Astrocyte of the cerebellum (primary cell): ENCODE data around the gene DYNLT2B.

Experiments used
- DNase-seq: peaks from one replicate; pipeline ENCODE4 v3.0.0-alpha.2; 2011; ENCODE audit warnings: low read depth
- H3K4me3 ChIP-seq: 2 replicates; pipeline ENCODE4 v1.5.1; 2011; ENCODE audit warnings: mild to moderate bottlenecking, low read depth, low read length, moderate library complexity
- in situ Hi-C: cut with HindIII; loops from 2 replicates; pipeline ENCODE4 v1.10.0; 2017; ENCODE audit warnings: low sequenced_read_pairs
- TF ChIP-seq, protein P1 (sequence below): IDR thresholded peaks from 2 replicates; pipeline ENCODE4 v1.5.1; 2012; ENCODE audit warnings: low read length, low read depth, moderate library complexity, mild to moderate bottlenecking; ENCODE audit errors: missing control alignments

The DYNLT2B gene

DNA sequence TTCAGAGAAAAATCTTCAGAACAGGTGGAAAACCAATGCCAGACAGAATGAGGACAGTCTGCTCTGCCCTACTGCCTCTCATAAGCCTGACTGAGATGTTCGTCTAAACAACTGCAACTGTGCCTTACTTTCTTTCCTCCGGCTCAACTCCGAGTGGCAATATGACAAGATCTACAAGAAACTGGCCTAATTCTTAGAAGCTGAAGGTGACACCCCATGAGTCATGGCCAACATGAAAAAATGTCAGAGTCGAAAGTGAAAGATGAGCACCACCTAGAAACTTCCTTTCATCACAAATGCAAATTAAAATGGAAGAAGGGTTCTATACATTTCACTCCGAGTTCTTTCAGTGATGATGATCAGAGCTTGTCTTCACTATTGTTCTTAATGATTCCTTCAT lies 43.5 kb downstream of the DYNLT2B start:
- in situ Hi-C loops: no loop called here
- DNase-seq: no peak
- H3K4me3 ChIP-seq: no peak overlapping the region
- TF ChIP-seq, protein P1, sequence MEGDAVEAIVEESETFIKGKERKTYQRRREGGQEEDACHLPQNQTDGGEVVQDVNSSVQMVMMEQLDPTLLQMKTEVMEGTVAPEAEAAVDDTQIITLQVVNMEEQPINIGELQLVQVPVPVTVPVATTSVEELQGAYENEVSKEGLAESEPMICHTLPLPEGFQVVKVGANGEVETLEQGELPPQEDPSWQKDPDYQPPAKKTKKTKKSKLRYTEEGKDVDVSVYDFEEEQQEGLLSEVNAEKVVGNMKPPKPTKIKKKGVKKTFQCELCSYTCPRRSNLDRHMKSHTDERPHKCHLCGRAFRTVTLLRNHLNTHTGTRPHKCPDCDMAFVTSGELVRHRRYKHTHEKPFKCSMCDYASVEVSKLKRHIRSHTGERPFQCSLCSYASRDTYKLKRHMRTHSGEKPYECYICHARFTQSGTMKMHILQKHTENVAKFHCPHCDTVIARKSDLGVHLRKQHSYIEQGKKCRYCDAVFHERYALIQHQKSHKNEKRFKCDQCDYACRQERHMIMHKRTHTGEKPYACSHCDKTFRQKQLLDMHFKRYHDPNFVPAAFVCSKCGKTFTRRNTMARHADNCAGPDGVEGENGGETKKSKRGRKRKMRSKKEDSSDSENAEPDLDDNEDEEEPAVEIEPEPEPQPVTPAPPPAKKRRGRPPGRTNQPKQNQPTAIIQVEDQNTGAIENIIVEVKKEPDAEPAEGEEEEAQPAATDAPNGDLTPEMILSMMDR: no peak

DNA sequence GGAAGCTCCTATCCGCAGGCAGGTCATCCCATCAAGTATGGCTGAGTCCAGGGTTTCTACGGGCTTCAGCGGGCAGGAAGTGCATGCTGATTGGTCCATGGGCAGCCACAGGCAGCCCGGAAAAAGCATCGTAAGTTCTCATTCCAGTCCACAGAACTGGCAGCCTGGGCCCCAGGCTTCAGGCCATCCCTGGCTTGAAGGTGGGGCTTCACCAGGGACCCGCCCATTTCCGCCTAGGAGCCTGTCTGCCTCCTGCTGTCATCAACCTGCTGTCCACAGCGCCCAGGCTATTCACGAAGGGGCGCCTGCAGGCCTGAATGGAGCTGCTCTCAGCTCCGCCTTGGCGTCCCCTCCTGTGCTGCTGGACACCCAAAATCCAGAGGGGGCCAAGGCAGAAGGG lies 44.4 kb downstream of the DYNLT2B start:
- TF ChIP-seq, protein P1: no peak
- in situ Hi-C loops: no loop called here
- DNase-seq: no peak
- H3K4me3 ChIP-seq: no peak overlapping the region

DNA sequence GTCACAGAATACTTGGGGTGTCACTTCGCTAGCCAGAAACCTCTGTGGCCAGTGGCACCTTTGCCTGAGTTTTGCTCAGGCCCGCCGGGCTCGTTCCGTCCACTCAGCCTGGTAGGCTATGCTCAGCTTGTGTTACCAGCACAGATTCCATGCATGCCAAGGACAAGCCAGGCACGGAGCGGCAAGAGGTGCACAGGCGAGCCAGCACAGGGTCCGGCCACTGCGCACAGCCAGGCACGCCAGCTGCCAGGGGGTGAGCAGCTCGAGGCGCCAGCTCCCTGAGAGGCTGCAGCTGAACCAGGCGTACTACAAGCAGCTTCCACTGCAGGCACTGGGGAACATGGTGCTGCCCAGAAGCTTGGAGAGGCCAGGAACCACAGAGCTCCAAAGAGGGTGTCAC lies 45.2 kb downstream of the DYNLT2B start:
- H3K4me3 ChIP-seq: no peak overlapping the region
- TF ChIP-seq, protein P1: no peak
- DNase-seq: no peak
- in situ Hi-C loops: no loop called here

DNA sequence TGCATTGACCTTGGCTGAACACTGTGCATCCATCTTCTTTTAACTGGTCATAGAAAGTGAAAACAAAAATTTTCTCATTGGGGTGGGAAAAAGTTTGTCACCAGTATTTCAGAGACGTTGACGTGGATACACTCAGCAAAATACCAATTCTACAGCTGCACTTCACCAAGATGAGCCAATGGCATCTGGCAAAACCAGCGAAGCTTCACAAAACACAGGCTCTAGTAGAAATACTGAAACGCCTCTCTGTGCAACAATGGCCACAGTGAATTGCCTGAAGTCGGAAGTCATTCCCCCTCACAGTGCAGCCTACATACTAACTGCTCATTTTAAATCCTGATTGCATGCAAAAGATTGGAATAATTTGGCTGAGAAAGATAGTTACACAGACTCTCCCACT lies 47.5 kb downstream of the DYNLT2B start:
- no peak overlapping the region for H3K4me3 ChIP-seq
- TF ChIP-seq, protein P1: no peak
- no peak for DNase-seq
- in situ Hi-C loops: no loop called here

DNA sequence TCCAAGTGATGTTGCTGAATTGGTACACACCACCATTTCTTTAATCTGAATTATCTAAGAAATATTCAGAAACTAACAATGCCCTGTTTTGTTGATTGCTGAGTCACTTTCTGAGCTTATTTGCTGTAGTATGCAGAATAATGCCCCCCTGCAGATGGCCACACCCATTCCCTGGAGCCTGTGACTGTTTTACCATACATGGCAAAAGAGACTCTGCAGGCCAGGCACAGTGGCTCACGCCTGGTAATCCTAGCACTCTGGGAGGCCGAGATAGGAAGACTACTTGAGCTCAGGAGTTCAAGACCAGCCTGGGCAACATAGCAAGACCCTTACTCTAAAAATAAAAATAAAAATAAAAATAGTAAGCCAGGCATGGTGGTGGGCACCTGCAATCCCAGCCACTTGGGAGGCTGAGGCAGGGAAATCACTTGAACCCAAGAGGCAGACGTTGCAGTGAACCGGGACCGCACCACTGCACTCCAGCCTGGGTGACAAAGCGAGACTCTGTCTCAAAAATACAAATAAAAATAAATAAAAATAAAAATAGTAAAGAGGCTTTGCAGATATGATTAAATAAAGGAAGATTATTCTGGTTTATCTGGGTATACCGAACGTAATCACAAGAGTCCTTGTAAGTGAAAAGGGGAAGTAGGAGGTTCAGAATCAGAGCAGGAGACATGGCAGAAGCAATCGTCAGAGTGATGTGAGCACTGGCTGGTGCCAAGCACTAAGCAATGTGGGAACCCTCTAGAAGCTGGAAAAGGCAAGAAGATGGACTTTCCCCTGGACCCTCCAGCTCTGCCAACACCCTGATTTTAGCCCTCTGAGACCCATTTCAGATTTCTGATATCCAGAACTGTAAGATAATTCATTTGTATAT lies 49.5 kb downstream of the DYNLT2B start:
- in situ Hi-C loops: no loop called here
- no peak overlapping the region for H3K4me3 ChIP-seq
- TF ChIP-seq, protein P1: no peak
- peak; percentile 76 for DNase-seq

DNA sequence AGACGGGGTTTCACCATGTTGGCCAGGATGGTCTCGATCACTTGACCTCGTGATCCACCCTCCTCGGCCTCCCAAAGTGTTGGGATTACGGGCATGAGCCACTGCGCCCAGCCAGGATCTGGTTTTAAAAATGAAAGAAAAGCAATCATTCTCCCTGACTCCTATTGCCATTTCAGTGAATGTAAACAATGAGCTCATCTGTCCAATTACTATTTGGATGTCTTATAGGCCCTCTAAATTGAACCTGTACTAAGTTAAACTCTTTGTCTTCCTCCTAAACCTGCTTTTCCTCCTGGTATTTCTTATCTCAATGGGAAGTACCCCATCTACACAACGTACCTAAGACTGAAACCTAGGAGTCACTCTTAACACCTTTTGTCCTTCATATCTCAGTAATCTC lies 54.2 kb downstream of the DYNLT2B start:
- TF ChIP-seq, protein P1: no peak
- in situ Hi-C loops: no loop called here
- DNase-seq: no peak
- no peak overlapping the region for H3K4me3 ChIP-seq
